NOMO-1 treated with DMSO at 0.1 percent for 48 hours (cell line): ENCODE data around the gene ADAMTS16.

Source experiments
- DNase-seq: peaks from one replicate; lab custom pipeline; 2025; ENCODE audit not compliant: unreplicated experiment; lab: John Stamatoyannopoulos, UW

ADAMTS16 gene

GRCh38 chr5:5340206-5340729 is 200.1 kb downstream of the ADAMTS16 start:
- DNase-seq = no peak

GRCh38 chr5:5341531-5342292 is 201.6 kb downstream of the ADAMTS16 start:
- no peak for DNase-seq

GRCh38 chr5:5342784-5343183 is 202.7 kb downstream of the ADAMTS16 start:
- DNase-seq = no peak

- no peak for DNase-seq
Measured at GRCh38 chr5:5343568-5343967, 203.4 kb downstream of the ADAMTS16 start.

- no peak for DNase-seq
Measured at GRCh38 chr5:5344051-5344571, 204.0 kb downstream of the ADAMTS16 start.

GRCh38 chr5:5344606-5345005 is 204.5 kb downstream of the ADAMTS16 start:
- DNase-seq = no peak

- no peak for DNase-seq
Measured at GRCh38 chr5:5347442-5347841, 207.3 kb downstream of the ADAMTS16 start.

GRCh38 chr5:5348135-5348534 is 208.0 kb downstream of the ADAMTS16 start:
- peak; percentile 7 for DNase-seq

GRCh38 chr5:5348576-5348975 is 208.4 kb downstream of the ADAMTS16 start:
- no peak for DNase-seq

GRCh38 chr5:5350101-5350500 is 210.0 kb downstream of the ADAMTS16 start:
- no peak for DNase-seq

- peak; percentile 69 for DNase-seq
Measured at GRCh38 chr5:5351288-5351979, 211.3 kb downstream of the ADAMTS16 start.

- DNase-seq = no peak
Measured at GRCh38 chr5:5352675-5353074, 212.5 kb downstream of the ADAMTS16 start.

- no peak for DNase-seq
Measured at GRCh38 chr5:5353681-5354080, 213.6 kb downstream of the ADAMTS16 start.

- no peak for DNase-seq
Measured at GRCh38 chr5:5356765-5357164, 216.6 kb downstream of the ADAMTS16 start.

GRCh38 chr5:5359618-5360017 is 219.5 kb downstream of the ADAMTS16 start:
- no peak for DNase-seq

GRCh38 chr5:5360363-5360940 is 220.3 kb downstream of the ADAMTS16 start:
- no peak for DNase-seq

GRCh38 chr5:5360941-5361520 is 220.9 kb downstream of the ADAMTS16 start:
- no peak for DNase-seq

GRCh38 chr5:5363045-5363444 is 222.9 kb downstream of the ADAMTS16 start:
- peak; percentile 56 for DNase-seq

GRCh38 chr5:5364932-5365331 is 224.8 kb downstream of the ADAMTS16 start:
- no peak for DNase-seq

- no peak for DNase-seq
Measured at GRCh38 chr5:5367739-5368138, 227.6 kb downstream of the ADAMTS16 start.

- no peak for DNase-seq
Measured at GRCh38 chr5:5369051-5369605, 229.0 kb downstream of the ADAMTS16 start.
